Measurements from ENCODE around the gene IMP4.

The IMP4 gene

GRCh38 chr2:130336877-130337734, 5.6 kb upstream of the IMP4 start:
- peak; percentile 41 for DNase-seq (ENCODE audit: extremely low read depth, low read depth)
- TF ChIP-seq CTCF (IDR thresholded peaks at IDR 0.05; ENCODE audit: low read depth, low read length), result no peak

GRCh38 chr2:130337735-130338325, 4.9 kb upstream of the IMP4 start:
- TF ChIP-seq CTCF (IDR thresholded peaks at IDR 0.05; ENCODE audit: low read depth, low read length), result no peak
- DNase-seq (ENCODE audit: extremely low read depth, low read depth), result peak; percentile 12

GRCh38 chr2:130338793-130339345, 3.8 kb upstream of the IMP4 start:
- TF ChIP-seq CTCF (IDR thresholded peaks at IDR 0.05; ENCODE audit: low read depth, low read length), result no peak
- no peak for DNase-seq (ENCODE audit: extremely low read depth, low read depth)

- DNase-seq (ENCODE audit: extremely low read depth, low read depth), result no peak
- TF ChIP-seq CTCF (IDR thresholded peaks at IDR 0.05; ENCODE audit: low read depth, low read length), result no peak
These were observed 2.6 kb upstream of the IMP4 start for GRCh38 chr2:130339885-130340745.

GRCh38 chr2:130341562-130342019, 1.1 kb upstream of the IMP4 start:
- DNase-seq (ENCODE audit: extremely low read depth, low read depth), result no peak
- no peak for TF ChIP-seq CTCF (IDR thresholded peaks at IDR 0.05; ENCODE audit: low read depth, low read length)

- TF ChIP-seq CTCF (IDR thresholded peaks at IDR 0.05; ENCODE audit: low read depth, low read length), result no peak
These were observed 621 bp upstream of the IMP4 start for GRCh38 chr2:130342020-130342532.

More at GRCh38 chr2:130342020-130342532, 621 bp upstream of the IMP4 start:
- peak; percentile 76 for DNase-seq (ENCODE audit: extremely low read depth, low read depth)

Measured in AG09319 (cell line).